ENCODE measurements around the gene RASGEF1C. TPM values are rescaled to one million over a fixed set of nuclear protein-coding genes. Genes with fewer than 3 reads are reported as not detected.

The RASGEF1C gene
- total and polyA plus RNA-seq, 4 donors = 0.09 to 0.10 TPM; not detected in 2

DNA sequence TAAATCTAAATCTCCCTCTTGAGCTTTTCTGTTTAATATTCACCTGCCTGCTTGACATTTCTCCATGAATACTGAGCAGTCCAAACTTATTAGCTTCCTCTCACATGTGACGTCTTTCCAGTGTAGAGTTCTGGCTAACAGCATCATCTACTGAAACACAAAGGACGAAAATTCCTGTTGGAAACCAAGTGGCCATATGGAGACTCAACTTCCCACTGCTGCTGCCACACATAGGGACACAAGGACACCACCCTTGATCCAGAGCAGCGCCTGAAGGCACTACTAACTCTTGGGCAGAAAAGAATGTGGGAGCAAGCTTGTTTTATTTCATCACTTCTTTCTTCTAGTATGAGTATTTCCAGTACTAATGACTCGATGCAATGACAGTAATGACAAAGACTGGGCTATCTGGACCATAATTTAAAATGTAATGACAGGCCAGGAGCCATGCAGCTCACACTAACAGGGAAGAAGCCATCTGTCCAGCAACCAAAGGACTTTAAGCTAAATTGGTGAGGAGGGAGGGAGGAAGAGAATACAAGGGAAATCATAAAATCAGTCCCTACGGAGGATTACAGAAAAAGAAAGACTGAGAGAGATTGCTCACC lies 156.7 kb downstream of the RASGEF1C start:
- Histone ChIP-seq H3K27me3 (ENCODE audit: control insufficient read depth in 4 of 4, insufficient read depth in 4 of 4, low read length in 3 of 4) (no peaks in the 10 kb centered on the region), H3K9ac (ENCODE audit: low read depth in 1 of 2, low read length in 2 of 2) (no peak overlapping the region), H3K36me3 (ENCODE audit: control insufficient read depth in 4 of 4, insufficient read depth in 3 of 4, low read depth in 1 of 4, low read length in 3 of 4) (no peaks in the 10 kb centered on the region), H3K4me3 (ENCODE audit: low read depth in 1 of 3, low read length in 3 of 3) (no peak overlapping the region), H3K4me1 (ENCODE audit: control insufficient read depth in 4 of 4, insufficient read depth in 4 of 4, low read length in 3 of 4) (peaks cover 2 to 30% (median 28%) of the 10 kb centered on the region in 4 donors), H3K27ac (ENCODE audit: low read depth in 1 of 2, low read length in 2 of 2) (no peak overlapping the region), H3K9me3 (ENCODE audit: control insufficient read depth in 4 of 4, low read length in 3 of 4) (no peaks in the 10 kb centered on the region)
- TF ChIP-seq EGR1 (IDR thresholded peaks at IDR 0.05; ENCODE audit: low read depth in 2 of 2) = no peak
- TF ChIP-seq ATF3 (IDR thresholded peaks at IDR 0.05) = no peak
- 94% methylated on average over 5 of the region's 5 CpGs for WGBS
- no peak for DNase-seq (ENCODE audit: low spot score)

Other genes with a start within 250 kb of the RASGEF1C start
- 10 to 100 TPM; 24.9 to 43.6 TPM for gene RNF130, start 137.5 kb downstream of the RASGEF1C start, total RNA-seq
- 10 to 100 TPM; 59.3 to 93.1 TPM for gene RNF130, start 137.5 kb downstream of the RASGEF1C start, polyA plus RNA-seq
- gene MAPK9, start 82.9 kb upstream of the RASGEF1C start, total RNA-seq = 10 to 100 TPM; 16.8 to 22.7 TPM
- 1 to 10 TPM; 3.8 to 8.7 TPM for gene MAPK9, start 82.9 kb upstream of the RASGEF1C start, polyA plus RNA-seq
- gene GFPT2, start 144.1 kb upstream of the RASGEF1C start, total RNA-seq = 1 to 10 TPM in 1 of 2 donors, under 1 TPM in 1; 0.37 to 1.8 TPM
- gene GFPT2, start 144.1 kb upstream of the RASGEF1C start, polyA plus RNA-seq = under 1 TPM; 0.32 to 0.71 TPM

Measured in liver (tissue), 9 donors.